ENCODE results near the gene MEGF6.

GRCh38 chr1:3551711-3552110 is 59.6 kb downstream of the MEGF6 start:
- TF ChIP-seq, protein P1, sequence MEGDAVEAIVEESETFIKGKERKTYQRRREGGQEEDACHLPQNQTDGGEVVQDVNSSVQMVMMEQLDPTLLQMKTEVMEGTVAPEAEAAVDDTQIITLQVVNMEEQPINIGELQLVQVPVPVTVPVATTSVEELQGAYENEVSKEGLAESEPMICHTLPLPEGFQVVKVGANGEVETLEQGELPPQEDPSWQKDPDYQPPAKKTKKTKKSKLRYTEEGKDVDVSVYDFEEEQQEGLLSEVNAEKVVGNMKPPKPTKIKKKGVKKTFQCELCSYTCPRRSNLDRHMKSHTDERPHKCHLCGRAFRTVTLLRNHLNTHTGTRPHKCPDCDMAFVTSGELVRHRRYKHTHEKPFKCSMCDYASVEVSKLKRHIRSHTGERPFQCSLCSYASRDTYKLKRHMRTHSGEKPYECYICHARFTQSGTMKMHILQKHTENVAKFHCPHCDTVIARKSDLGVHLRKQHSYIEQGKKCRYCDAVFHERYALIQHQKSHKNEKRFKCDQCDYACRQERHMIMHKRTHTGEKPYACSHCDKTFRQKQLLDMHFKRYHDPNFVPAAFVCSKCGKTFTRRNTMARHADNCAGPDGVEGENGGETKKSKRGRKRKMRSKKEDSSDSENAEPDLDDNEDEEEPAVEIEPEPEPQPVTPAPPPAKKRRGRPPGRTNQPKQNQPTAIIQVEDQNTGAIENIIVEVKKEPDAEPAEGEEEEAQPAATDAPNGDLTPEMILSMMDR (IDR thresholded peaks at IDR 0.05): no peak
- TF ChIP-seq POLR2A (IDR thresholded peaks at IDR 0.05): no peak
